Mammary epithelial cell (primary cell): ENCODE measurements around the gene RXRA.

ENCODE experiments used
- EZH2 ChIP-seq: IDR thresholded peaks from 2 replicates; pipeline ENCODE4 v1.6.1; 2012; ENCODE audit warnings: low read length, inconsistent platforms, borderline replicate concordance
- TF ChIP-seq, protein P1 (sequence below), 2 donors: IDR thresholded peaks in 1 of 2; conservative IDR thresholded peaks in 1 of 2; 2 replicates each; pipeline ENCODE4 v1.5.1; 2011 to 2012; ENCODE audit warnings: inconsistent platforms in 2 of 2, low read length in 2 of 2, mild to moderate bottlenecking in 2 of 2, control low read depth in 1 of 2, low read depth in 1 of 2; ENCODE audit not compliant: insufficient read depth in 1 of 2; ENCODE audit errors: extremely low read depth in 1 of 2

- TF ChIP-seq, protein P1, sequence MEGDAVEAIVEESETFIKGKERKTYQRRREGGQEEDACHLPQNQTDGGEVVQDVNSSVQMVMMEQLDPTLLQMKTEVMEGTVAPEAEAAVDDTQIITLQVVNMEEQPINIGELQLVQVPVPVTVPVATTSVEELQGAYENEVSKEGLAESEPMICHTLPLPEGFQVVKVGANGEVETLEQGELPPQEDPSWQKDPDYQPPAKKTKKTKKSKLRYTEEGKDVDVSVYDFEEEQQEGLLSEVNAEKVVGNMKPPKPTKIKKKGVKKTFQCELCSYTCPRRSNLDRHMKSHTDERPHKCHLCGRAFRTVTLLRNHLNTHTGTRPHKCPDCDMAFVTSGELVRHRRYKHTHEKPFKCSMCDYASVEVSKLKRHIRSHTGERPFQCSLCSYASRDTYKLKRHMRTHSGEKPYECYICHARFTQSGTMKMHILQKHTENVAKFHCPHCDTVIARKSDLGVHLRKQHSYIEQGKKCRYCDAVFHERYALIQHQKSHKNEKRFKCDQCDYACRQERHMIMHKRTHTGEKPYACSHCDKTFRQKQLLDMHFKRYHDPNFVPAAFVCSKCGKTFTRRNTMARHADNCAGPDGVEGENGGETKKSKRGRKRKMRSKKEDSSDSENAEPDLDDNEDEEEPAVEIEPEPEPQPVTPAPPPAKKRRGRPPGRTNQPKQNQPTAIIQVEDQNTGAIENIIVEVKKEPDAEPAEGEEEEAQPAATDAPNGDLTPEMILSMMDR (conservative IDR thresholded peaks at IDR 0.05 in 1 of 2, IDR thresholded peaks at IDR 0.05 in 1 of 2; ENCODE audit: extremely low read depth in 1 of 2, insufficient read depth in 1 of 2, low read depth in 1 of 2, low read length in 2 of 2) = no peak
- no peak for TF ChIP-seq EZH2
These were observed 40.8 kb downstream of the RXRA start for GRCh38 chr9:134367061-134367460.
